ENCODE data around the gene DNAH17. TPM values are rescaled to one million over a fixed set of nuclear protein-coding genes. Genes with fewer than 3 reads are reported as not detected.

The DNAH17 gene
- total RNA-seq, 1 donor from 2014 or later, result not detected

GRCh38 chr17:78471635-78472034 lies 105.6 kb downstream of the DNAH17 start:
- no peak overlapping the region for H2AFZ ChIP-seq (replicated peaks)
- Mint-ChIP-seq H3K4me1 (peaks cover 3% of the 10 kb centered on the region), H3K36me3 (no peaks in the 10 kb centered on the region), H3K4me3 (no peak overlapping the region), H3K27me3 (ENCODE audit: insufficient read depth, low read depth) (peaks cover 4% of the 10 kb centered on the region), H3K27ac (peak overlapping the region; percentile 53), H3K9me3 (peaks cover 4% of the 10 kb centered on the region)
- no peaks in the 10 kb centered on the region for H3K36me3 ChIP-seq
- H3K79me2 ChIP-seq (ENCODE audit: low read depth), result no peaks in the 10 kb centered on the region
- no peaks in the 10 kb centered on the region for H3K27me3 ChIP-seq
- DNase-seq (ENCODE audit: low spot score), result no peak
- no peak overlapping the region for H3K4me2 ChIP-seq
- no peaks in the 10 kb centered on the region for H3K4me1 ChIP-seq
- no peak overlapping the region for H3K4me3 ChIP-seq
- TF ChIP-seq EZH2phosphoT487 (IDR thresholded peaks at IDR 0.05), result no peak
- no peak for TF ChIP-seq EZH2 (IDR thresholded peaks at IDR 0.05)
- TF ChIP-seq CTCF (IDR thresholded peaks at IDR 0.05), result no peak
- no peaks in the 10 kb centered on the region for H3F3A ChIP-seq (ENCODE audit: low read depth)
- no peaks in the 10 kb centered on the region for H3K9me3 ChIP-seq (ENCODE audit: low read depth)
- no peaks in the 10 kb centered on the region for H4K20me1 ChIP-seq (ENCODE audit: low read depth)
- no peak overlapping the region for H3K27ac ChIP-seq
- no peak overlapping the region for H3K9ac ChIP-seq

GRCh38 chr17:78469443-78469842 lies 107.8 kb downstream of the DNAH17 start:
- Mint-ChIP-seq H3K9me3 (peaks cover 4% of the 10 kb centered on the region), H3K27me3 (ENCODE audit: insufficient read depth, low read depth) (peaks cover 2% of the 10 kb centered on the region), H3K27ac (no peak overlapping the region), H3K4me1 (peaks cover 3% of the 10 kb centered on the region), H3K36me3 (no peaks in the 10 kb centered on the region), H3K4me3 (no peak overlapping the region)
- H2AFZ ChIP-seq (replicated peaks), result no peak overlapping the region
- no peaks in the 10 kb centered on the region for H3K36me3 ChIP-seq
- no peak overlapping the region for H3K9ac ChIP-seq
- H3K9me3 ChIP-seq (ENCODE audit: low read depth), result no peaks in the 10 kb centered on the region
- H3K4me1 ChIP-seq, result no peaks in the 10 kb centered on the region
- H4K20me1 ChIP-seq (ENCODE audit: low read depth), result no peaks in the 10 kb centered on the region
- H3K27me3 ChIP-seq, result no peaks in the 10 kb centered on the region
- H3F3A ChIP-seq (ENCODE audit: low read depth), result no peaks in the 10 kb centered on the region
- DNase-seq (ENCODE audit: low spot score), result no peak
- H3K4me2 ChIP-seq, result no peak overlapping the region
- no peak overlapping the region for H3K27ac ChIP-seq
- H3K79me2 ChIP-seq (ENCODE audit: low read depth), result no peaks in the 10 kb centered on the region
- no peak overlapping the region for H3K4me3 ChIP-seq
- no peak for TF ChIP-seq EZH2 (IDR thresholded peaks at IDR 0.05)
- no peak for TF ChIP-seq EZH2phosphoT487 (IDR thresholded peaks at IDR 0.05)
- TF ChIP-seq CTCF (IDR thresholded peaks at IDR 0.05), result no peak

- no peaks in the 10 kb centered on the region for H3K9me3 ChIP-seq (ENCODE audit: low read depth)
- H3K27me3 ChIP-seq, result no peaks in the 10 kb centered on the region
- Mint-ChIP-seq H3K4me3 (no peak overlapping the region), H3K4me1 (peaks cover 3% of the 10 kb centered on the region), H3K36me3 (no peaks in the 10 kb centered on the region), H3K27ac (no peak overlapping the region), H3K9me3 (peaks cover 4% of the 10 kb centered on the region), H3K27me3 (ENCODE audit: insufficient read depth, low read depth) (peaks cover 2% of the 10 kb centered on the region)
- H3K79me2 ChIP-seq (ENCODE audit: low read depth), result no peaks in the 10 kb centered on the region
- H2AFZ ChIP-seq (replicated peaks), result no peak overlapping the region
- no peaks in the 10 kb centered on the region for H3K4me1 ChIP-seq
- H3K4me3 ChIP-seq, result no peak overlapping the region
- no peaks in the 10 kb centered on the region for H3K36me3 ChIP-seq
- DNase-seq (ENCODE audit: low spot score), result no peak
- no peak overlapping the region for H3K27ac ChIP-seq
- H3K9ac ChIP-seq, result no peak overlapping the region
- H3F3A ChIP-seq (ENCODE audit: low read depth), result no peaks in the 10 kb centered on the region
- TF ChIP-seq EZH2phosphoT487 (IDR thresholded peaks at IDR 0.05) (no peak), CTCF (IDR thresholded peaks at IDR 0.05) (no peak), EZH2 (IDR thresholded peaks at IDR 0.05) (no peak)
- no peak overlapping the region for H3K4me2 ChIP-seq
- H4K20me1 ChIP-seq (ENCODE audit: low read depth), result no peaks in the 10 kb centered on the region
These were observed 108.8 kb downstream of the DNAH17 start for GRCh38 chr17:78468366-78468765.
